ENCODE results near the gene C3orf18. TPM values are rescaled to one million over a fixed set of nuclear protein-coding genes. Genes with fewer than 3 reads are reported as not detected.

The C3orf18 gene
- total and polyA plus RNA-seq, 3 donors from 2014 or later: 14.9 to 28.8 (median 21.0) TPM

DNA sequence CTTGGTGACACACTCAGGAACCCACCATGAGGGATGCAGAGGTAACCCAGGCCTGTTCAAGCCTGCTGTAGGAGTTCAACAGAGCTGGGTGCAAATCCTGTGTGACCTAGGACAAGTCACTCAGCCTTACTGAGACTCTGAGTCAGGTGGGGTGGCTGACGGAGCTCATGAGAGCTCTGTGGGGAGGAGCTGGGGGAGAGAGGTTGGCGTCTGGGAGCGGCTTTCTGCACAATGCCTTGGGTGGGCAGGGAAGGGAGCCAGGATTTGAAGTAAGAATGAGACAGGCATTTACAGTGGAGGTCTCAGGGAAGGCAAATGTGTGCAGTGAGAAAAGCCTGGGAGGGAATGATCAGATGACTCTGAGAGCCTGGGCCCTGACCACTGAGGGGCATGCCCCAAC, 18.3 kb downstream of the C3orf18 start:
- H3K4me3 ChIP-seq: no peak overlapping the region
- TF ChIP-seq POLR2A (IDR thresholded peaks at IDR 0.05): no peak
- no peaks in the 10 kb centered on the region for H3K27me3 ChIP-seq
- no peaks in the 10 kb centered on the region for H3K36me3 ChIP-seq (ENCODE audit: low read depth, missing control alignments)
- H3K9me3 ChIP-seq: no peaks in the 10 kb centered on the region
- no peak overlapping the region for H3K27ac ChIP-seq
- no peak for DNase-seq
- intact Hi-C loops (cut with DNase I; ENCODE audit: low total_unique reads): loop anchor here (10.0 kb wide), 1 partner anchor 184 kb away; no protein-coding TSS in a partner anchor
- no peaks in the 10 kb centered on the region for H3K4me1 ChIP-seq
- WGBS, 2 donors: 85 to 92% methylated on average over 3 of the region's 3 CpGs

DNA sequence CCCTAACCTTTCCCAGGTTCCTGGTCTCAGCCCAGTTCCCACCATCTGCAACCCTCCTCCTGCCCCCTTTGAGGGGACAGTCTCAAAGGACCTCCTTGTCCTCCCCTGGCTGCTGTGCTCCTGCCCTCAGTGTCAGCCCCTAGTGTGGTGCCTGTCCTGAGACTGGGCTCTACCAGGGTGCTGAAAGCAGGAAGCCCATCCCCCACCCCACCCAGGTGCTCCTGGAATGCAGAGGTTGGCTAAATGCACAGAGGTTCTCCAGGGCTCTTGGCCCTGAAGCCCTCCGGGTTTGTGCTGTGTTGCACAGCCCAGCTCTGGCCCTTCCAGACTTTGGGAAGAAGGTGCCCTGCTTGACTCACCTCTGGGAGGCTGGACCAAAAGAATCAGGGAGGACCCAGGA, 21.8 kb downstream of the C3orf18 start:
- Histone ChIP-seq H3K4me1 (no peaks in the 10 kb centered on the region), H3K9me3 (no peaks in the 10 kb centered on the region), H3K4me3 (no peak overlapping the region), H3K27ac (no peak overlapping the region), H3K36me3 (ENCODE audit: low read depth, missing control alignments) (no peaks in the 10 kb centered on the region), H3K27me3 (no peaks in the 10 kb centered on the region)
- TF ChIP-seq, protein P1, sequence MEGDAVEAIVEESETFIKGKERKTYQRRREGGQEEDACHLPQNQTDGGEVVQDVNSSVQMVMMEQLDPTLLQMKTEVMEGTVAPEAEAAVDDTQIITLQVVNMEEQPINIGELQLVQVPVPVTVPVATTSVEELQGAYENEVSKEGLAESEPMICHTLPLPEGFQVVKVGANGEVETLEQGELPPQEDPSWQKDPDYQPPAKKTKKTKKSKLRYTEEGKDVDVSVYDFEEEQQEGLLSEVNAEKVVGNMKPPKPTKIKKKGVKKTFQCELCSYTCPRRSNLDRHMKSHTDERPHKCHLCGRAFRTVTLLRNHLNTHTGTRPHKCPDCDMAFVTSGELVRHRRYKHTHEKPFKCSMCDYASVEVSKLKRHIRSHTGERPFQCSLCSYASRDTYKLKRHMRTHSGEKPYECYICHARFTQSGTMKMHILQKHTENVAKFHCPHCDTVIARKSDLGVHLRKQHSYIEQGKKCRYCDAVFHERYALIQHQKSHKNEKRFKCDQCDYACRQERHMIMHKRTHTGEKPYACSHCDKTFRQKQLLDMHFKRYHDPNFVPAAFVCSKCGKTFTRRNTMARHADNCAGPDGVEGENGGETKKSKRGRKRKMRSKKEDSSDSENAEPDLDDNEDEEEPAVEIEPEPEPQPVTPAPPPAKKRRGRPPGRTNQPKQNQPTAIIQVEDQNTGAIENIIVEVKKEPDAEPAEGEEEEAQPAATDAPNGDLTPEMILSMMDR (IDR thresholded peaks at IDR 0.05): no peak
- TF ChIP-seq POLR2A (IDR thresholded peaks at IDR 0.05): no peak
- 86 to 100% methylated on average over 1 of the region's 1 CpG for WGBS, 2 donors
- intact Hi-C loops (cut with DNase I; ENCODE audit: low total_unique reads): loop anchor here (10.0 kb wide), 1 partner anchor 181 kb away; no protein-coding TSS in a partner anchor
- DNase-seq: no peak

DNA sequence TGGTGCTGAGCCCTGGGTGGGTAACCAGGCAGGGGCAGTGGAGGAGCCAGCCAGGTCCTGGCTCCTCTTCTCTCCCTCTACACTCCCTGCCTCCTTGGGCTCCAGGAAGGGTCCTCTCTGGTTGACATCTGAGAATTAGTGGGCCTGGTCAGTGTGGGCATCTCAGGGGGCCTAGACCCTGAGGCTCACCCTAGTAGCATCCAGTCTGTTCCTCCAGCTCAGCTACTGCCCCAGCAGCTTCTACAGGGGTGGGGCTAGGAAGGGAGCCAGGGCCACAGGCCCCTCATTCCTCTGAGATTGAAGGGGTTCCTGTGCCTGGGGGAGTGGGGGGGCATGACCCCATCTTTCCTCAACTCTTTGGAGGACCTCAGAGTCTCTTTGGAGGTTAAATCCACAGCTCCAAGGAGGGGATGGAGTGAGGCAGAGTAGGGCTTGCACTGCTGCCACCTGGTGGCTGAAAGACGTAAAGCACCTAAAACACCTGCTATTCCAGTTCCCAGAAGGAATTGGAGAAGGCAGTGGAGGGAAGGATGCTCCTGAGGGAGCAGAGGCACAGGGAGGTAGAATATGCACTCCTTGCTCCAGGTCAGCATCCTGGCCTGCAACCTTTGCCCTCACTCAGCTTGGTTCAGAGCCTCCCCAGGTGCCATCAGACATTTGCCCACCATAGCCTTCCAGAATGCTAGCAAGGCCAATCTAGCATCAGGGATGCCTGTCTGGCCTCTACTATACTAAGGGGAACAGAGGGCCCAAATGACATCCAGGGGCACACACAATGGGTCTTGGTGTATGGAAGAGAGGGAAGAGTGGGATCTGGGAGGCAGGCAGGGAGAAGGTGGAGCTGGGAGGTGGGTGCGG, 25.1 kb downstream of the C3orf18 start:
- TF ChIP-seq, protein P1 (IDR thresholded peaks at IDR 0.05): peak; percentile 81 to 87 (median 85)
- TF ChIP-seq POLR2A (IDR thresholded peaks at IDR 0.05): no peak
- H3K4me3 ChIP-seq: no peak overlapping the region
- H3K36me3 ChIP-seq (ENCODE audit: low read depth, missing control alignments): no peaks in the 10 kb centered on the region
- no peaks in the 10 kb centered on the region for H3K9me3 ChIP-seq
- H3K27me3 ChIP-seq: no peaks in the 10 kb centered on the region
- no peak overlapping the region for H3K27ac ChIP-seq
- intact Hi-C loops (cut with DNase I; ENCODE audit: low total_unique reads): loop anchor here (5.0 to 10.0 kb wide), 2 partner anchors 105 to 178 kb away; no protein-coding TSS in a partner anchor
- 45 to 56% methylated on average over 2 of the region's 2 CpGs for WGBS, 2 donors
- peak; percentile 87 for DNase-seq
- no peaks in the 10 kb centered on the region for H3K4me1 ChIP-seq

DNA sequence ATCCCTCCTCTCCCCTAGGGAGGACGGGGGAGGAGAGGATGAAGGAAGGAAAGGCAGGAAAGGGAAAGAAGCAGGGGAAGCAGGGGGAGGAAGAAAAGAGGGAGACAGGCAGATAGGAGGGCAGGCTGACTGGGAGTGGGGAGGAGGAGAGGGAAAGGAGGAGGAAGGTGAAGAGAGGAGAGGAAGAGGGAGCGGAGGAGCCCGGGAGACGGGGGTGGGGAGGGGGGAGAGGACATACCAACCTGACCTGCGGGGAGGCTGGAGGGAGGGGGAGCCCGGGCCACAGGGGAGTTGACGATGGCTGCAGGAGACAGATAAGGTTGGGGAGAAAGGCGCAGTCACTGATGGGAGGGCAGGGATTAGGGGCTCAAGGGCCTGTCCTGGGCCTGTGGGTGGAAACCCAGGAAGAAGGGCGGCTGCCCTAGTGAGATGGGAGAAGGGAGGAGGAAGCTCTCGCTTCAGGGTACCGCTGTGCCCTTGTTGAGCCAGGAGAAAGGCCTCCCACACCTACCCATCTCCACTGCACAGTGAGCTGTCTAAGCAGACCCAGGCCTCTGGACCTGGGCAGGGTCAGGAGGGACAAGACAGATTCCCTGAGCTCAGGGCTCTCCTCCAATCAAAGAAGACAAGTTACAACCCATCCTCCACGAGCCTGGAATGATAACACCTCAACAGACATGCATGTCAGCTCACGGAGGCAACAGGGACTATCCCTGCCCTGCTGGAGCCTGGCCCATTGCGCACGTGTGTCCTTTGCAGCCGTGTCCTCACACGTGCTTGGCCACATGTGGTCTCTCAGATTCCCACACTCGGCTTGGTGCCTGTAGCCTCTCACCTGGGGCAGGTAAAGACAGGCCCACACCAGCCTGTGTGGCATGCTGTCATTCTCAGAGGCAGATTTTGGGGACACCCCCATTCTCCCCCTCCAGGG, 27.9 kb downstream of the C3orf18 start:
- Histone ChIP-seq H3K27me3 (no peaks in the 10 kb centered on the region), H3K4me1 (no peaks in the 10 kb centered on the region), H3K4me3 (no peak overlapping the region), H3K36me3 (ENCODE audit: low read depth, missing control alignments) (no peaks in the 10 kb centered on the region), H3K9me3 (no peaks in the 10 kb centered on the region), H3K27ac (no peak overlapping the region)
- no peak for DNase-seq
- 67 to 76% methylated on average over 11 to 18 of the region's 18 CpGs for WGBS, 2 donors
- TF ChIP-seq POLR2A (IDR thresholded peaks at IDR 0.05): no peak
- TF ChIP-seq, protein P1 (IDR thresholded peaks at IDR 0.05): no peak
- intact Hi-C loops (cut with DNase I; ENCODE audit: low total_unique reads): loop anchor here (5.0 to 10.0 kb wide), 2 partner anchors 102 to 175 kb away; no protein-coding TSS in a partner anchor

All from testis (tissue), 3 donors.